Measurements from ENCODE around the gene LGALS1. TPM values are rescaled to one million over a fixed set of nuclear protein-coding genes. Genes with fewer than 3 reads are reported as not detected.

Gene LGALS1
- total RNA-seq, 1 donor from 2014 or later: 50.7 TPM

DNA sequence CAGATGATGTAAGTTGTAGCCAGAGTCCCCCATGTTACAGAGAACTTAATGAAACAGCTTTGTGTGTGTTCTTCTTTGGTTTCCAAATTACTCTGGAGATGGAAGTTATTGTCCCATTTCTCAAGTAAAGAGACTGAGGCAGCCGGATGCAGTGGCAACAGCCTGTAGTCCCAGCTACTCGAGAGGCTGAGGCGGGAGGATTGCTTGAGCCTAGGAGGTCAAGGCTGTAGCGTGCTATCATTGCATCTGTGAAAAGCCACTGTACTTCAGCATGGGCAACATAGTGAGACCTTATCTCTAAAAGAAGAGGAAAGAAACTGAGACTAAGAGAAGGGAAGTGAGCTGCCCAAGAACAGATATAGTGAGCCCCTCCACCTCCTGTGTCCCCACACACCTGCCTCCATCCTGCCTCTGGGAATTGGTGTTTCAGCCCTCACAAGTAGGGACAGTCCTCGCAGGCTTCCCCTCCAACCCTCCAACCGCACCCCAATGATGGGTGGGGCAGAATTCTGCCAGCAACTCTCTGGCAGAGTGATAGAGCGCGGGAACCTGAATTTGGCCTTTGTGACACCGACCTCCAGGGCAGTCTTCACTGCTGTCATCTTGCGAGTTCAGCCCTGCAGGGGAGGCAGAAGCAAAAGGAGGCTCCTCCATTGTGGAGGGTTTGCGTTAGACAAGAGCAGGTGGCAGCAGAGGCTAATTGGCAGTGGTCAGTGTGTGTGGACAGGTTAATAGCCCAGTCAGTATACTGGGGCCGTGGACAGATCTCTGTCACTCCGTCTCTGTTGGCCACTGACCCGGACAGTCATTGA, 15.3 kb upstream of the LGALS1 start:
- peak overlapping the region; percentile 100 for H3K27ac Mint-ChIP-seq (ENCODE audit: unreplicated experiment)
- peaks cover 14% of the 10 kb centered on the region for H3K27me3 Mint-ChIP-seq (ENCODE audit: unreplicated experiment)
- peaks cover 30% of the 10 kb centered on the region for H3K4me1 Mint-ChIP-seq (ENCODE audit: low read depth, unreplicated experiment)
- TF ChIP-seq, protein P1, sequence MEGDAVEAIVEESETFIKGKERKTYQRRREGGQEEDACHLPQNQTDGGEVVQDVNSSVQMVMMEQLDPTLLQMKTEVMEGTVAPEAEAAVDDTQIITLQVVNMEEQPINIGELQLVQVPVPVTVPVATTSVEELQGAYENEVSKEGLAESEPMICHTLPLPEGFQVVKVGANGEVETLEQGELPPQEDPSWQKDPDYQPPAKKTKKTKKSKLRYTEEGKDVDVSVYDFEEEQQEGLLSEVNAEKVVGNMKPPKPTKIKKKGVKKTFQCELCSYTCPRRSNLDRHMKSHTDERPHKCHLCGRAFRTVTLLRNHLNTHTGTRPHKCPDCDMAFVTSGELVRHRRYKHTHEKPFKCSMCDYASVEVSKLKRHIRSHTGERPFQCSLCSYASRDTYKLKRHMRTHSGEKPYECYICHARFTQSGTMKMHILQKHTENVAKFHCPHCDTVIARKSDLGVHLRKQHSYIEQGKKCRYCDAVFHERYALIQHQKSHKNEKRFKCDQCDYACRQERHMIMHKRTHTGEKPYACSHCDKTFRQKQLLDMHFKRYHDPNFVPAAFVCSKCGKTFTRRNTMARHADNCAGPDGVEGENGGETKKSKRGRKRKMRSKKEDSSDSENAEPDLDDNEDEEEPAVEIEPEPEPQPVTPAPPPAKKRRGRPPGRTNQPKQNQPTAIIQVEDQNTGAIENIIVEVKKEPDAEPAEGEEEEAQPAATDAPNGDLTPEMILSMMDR (IDR thresholded peaks at IDR 0.05; ENCODE audit: partially characterized antibody, unreplicated experiment): no peak
- DNase-seq: no peak
- H3K4me3 Mint-ChIP-seq (ENCODE audit: unreplicated experiment): peak overlapping the region; percentile 92
- H3K36me3 Mint-ChIP-seq (ENCODE audit: unreplicated experiment): no peaks in the 10 kb centered on the region
- peaks cover 12% of the 10 kb centered on the region for H3K9me3 Mint-ChIP-seq (ENCODE audit: unreplicated experiment)

DNA sequence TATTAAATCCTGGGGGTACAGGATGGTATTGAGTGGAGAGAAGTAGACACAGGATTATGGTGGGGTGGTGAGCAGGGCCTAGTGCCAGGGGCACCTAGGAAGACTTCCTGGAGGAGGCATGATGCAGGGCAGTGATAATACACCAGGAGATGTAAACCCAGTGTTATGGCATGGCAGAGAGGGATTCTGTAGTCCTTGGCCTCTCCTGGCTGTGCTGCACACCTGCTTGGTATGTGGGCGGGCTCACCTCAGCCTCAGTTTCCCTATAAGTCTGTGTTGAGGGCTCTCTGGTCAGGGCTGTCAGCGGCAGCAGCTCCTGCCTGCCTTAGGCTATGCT, 14.8 kb upstream of the LGALS1 start:
- TF ChIP-seq, protein P1 (IDR thresholded peaks at IDR 0.05; ENCODE audit: partially characterized antibody, unreplicated experiment): no peak
- Mint-ChIP-seq H3K27me3 (ENCODE audit: unreplicated experiment) (peaks cover 14% of the 10 kb centered on the region), H3K36me3 (ENCODE audit: unreplicated experiment) (no peaks in the 10 kb centered on the region), H3K9me3 (ENCODE audit: unreplicated experiment) (peaks cover 12% of the 10 kb centered on the region), H3K27ac (ENCODE audit: unreplicated experiment) (peak overlapping the region; percentile 100), H3K4me3 (ENCODE audit: unreplicated experiment) (peak overlapping the region; percentile 92), H3K4me1 (ENCODE audit: low read depth, unreplicated experiment) (peaks cover 30% of the 10 kb centered on the region)
- no peak for DNase-seq

DNA sequence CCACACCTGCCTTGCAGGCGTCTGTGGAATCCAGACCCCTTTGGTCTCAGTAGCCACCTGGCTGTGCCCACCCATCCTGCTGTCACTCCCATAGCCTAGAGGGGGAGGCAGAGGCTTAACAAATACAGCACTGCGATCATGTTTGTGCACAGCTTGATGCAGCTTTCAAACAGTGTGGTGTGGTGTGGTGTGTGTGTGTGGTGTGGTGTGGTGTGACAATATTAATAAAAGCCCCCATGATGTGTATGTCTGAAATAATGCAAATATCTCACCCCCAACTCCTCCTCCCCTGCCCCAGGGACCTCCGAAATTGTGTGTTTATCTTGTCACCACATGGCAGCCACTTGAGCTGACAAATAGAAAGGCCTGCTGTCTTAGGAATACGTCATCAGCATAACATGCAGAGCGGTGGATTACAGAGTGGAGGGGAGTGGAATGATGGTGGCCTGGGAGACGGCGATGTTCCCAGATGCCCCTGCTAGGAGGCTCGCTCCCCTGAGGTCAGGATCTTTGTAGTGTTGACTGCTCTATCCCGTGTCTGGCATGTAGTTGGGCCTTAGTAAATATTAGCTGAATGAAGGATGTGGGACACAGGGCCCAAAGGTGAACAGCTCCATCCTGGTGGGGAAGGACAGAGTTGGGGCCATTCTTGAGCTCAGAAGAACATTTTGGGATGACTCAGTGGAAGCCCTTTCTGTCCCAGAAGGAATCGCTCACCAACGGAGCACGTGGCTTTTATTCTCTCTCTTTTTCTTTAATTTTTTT, 14.1 kb upstream of the LGALS1 start:
- TF ChIP-seq, protein P1 (IDR thresholded peaks at IDR 0.05; ENCODE audit: partially characterized antibody, unreplicated experiment): peak; percentile 18
- peaks cover 14% of the 10 kb centered on the region for H3K27me3 Mint-ChIP-seq (ENCODE audit: unreplicated experiment)
- H3K9me3 Mint-ChIP-seq (ENCODE audit: unreplicated experiment): peaks cover 12% of the 10 kb centered on the region
- DNase-seq: peak; percentile 72
- H3K4me3 Mint-ChIP-seq (ENCODE audit: unreplicated experiment): peak overlapping the region; percentile 92
- peaks cover 30% of the 10 kb centered on the region for H3K4me1 Mint-ChIP-seq (ENCODE audit: low read depth, unreplicated experiment)
- peak overlapping the region; percentile 100 for H3K27ac Mint-ChIP-seq (ENCODE audit: unreplicated experiment)
- no peaks in the 10 kb centered on the region for H3K36me3 Mint-ChIP-seq (ENCODE audit: unreplicated experiment)

DNA sequence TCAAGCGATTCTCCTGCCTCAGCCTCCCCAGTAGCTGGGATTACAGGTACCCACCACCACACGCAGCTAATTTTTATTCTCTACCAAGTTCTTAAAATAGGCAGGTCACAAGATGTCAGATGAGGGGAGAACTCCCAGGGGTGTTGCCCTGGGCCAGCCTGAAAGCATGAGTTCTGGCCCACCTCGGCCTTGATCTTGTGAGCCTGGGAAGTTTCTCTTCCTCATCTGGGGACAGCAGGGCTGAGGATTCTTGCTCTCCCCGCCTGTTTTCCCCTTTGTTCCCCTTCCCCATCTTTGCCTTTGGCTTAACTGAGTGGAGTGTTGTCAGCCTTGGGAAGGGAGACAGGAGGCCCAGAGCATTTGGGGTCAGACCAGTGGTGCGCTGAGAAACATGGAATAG, 13.4 kb upstream of the LGALS1 start:
- Mint-ChIP-seq H3K27ac (ENCODE audit: unreplicated experiment) (peak overlapping the region; percentile 100), H3K9me3 (ENCODE audit: unreplicated experiment) (peaks cover 12% of the 10 kb centered on the region), H3K4me1 (ENCODE audit: low read depth, unreplicated experiment) (peaks cover 30% of the 10 kb centered on the region), H3K4me3 (ENCODE audit: unreplicated experiment) (peak overlapping the region; percentile 84), H3K27me3 (ENCODE audit: unreplicated experiment) (peaks cover 13% of the 10 kb centered on the region), H3K36me3 (ENCODE audit: unreplicated experiment) (no peaks in the 10 kb centered on the region)
- TF ChIP-seq, protein P1 (IDR thresholded peaks at IDR 0.05; ENCODE audit: partially characterized antibody, unreplicated experiment): no peak
- no peak for DNase-seq
